ENCODE results near the gene CHST9. TPM values are rescaled to one million over a fixed set of nuclear protein-coding genes. Genes with fewer than 3 reads are reported as not detected.

Gene CHST9
- polyA plus RNA-seq, 3 donors: not detected

DNA sequence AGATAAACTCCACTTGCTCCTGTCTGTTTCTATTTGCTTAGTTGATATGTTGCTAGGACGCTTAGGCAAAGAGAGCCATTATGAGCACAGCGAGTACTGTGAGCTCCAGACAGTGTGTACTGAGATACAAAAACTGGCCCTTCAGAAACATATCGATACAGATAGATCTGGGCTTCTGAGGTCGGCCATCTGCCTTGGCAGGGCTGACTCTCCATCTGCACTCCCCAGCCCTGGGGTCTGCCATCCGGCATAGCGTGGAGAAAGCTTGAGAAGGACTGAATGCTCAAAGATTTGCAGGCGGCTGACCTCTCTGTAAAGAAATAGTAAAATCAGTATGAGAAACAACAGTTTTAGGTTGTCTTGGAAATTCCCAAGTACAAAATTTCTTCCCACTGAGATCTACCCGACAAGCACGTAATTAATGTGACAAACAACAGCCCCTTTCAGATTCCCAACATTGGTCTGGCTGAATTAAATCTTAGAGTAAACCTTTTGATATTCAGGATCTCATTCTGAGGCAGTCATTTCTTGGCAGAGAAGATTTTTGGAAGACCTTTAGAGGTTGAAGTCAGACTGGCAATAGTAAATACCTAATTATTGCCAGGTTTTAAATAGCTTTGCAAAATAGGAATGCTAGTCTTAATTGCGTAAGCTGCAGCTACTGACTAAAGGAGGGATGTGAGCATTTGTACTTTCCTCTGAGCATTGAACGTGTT is 127.4 kb downstream of the CHST9 start:
- no peak overlapping the region for H3K27ac ChIP-seq (ENCODE audit: low read depth in 1 of 2, low read length in 2 of 2)
- H3K27me3 ChIP-seq (ENCODE audit: control insufficient read depth in 2 of 2, insufficient read depth in 2 of 2, low read length in 2 of 2): no peaks in the 10 kb centered on the region
- H3K36me3 Mint-ChIP-seq: no peaks in the 10 kb centered on the region
- TF ChIP-seq, protein P1, sequence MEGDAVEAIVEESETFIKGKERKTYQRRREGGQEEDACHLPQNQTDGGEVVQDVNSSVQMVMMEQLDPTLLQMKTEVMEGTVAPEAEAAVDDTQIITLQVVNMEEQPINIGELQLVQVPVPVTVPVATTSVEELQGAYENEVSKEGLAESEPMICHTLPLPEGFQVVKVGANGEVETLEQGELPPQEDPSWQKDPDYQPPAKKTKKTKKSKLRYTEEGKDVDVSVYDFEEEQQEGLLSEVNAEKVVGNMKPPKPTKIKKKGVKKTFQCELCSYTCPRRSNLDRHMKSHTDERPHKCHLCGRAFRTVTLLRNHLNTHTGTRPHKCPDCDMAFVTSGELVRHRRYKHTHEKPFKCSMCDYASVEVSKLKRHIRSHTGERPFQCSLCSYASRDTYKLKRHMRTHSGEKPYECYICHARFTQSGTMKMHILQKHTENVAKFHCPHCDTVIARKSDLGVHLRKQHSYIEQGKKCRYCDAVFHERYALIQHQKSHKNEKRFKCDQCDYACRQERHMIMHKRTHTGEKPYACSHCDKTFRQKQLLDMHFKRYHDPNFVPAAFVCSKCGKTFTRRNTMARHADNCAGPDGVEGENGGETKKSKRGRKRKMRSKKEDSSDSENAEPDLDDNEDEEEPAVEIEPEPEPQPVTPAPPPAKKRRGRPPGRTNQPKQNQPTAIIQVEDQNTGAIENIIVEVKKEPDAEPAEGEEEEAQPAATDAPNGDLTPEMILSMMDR (IDR thresholded peaks at IDR 0.05): no peak
- H3K27ac Mint-ChIP-seq: no peak overlapping the region
- H3K4me2 ChIP-seq (replicated peaks; ENCODE audit: extremely low read depth, low read length, poor library complexity, severe bottlenecking): no peak overlapping the region
- H3K4me3 ChIP-seq (replicated peaks in 1 of 3; ENCODE audit: low read depth in 2 of 3, low read length in 3 of 3): no peak overlapping the region
- H3K4me3 Mint-ChIP-seq: no peak overlapping the region
- no peaks in the 10 kb centered on the region for H3K79me2 ChIP-seq (ENCODE audit: insufficient read depth, low read length)
- peaks cover 0 to 1% (median 0%) of the 10 kb centered on the region in 3 donors for H3K27me3 Mint-ChIP-seq (ENCODE audit: low read depth in 3 of 3)
- no peaks in the 10 kb centered on the region for H3K4me1 Mint-ChIP-seq
- H2AFZ ChIP-seq (ENCODE audit: insufficient read depth, low read depth, low read length, poor library complexity, severe bottlenecking): no peak overlapping the region
- H3K9me3 Mint-ChIP-seq: peaks cover 0 to 4% (median 1%) of the 10 kb centered on the region in 7 donors
- H3K4me1 ChIP-seq (ENCODE audit: control insufficient read depth in 1 of 2, insufficient read depth in 2 of 2, low read length in 2 of 2): no peaks in the 10 kb centered on the region
- H3K36me3 ChIP-seq (replicated peaks in 1 of 2; ENCODE audit: control insufficient read depth in 1 of 2, insufficient read depth in 2 of 2, low read length in 2 of 2): no peaks in the 10 kb centered on the region
- H3K9me3 ChIP-seq (replicated peaks in 1 of 2; ENCODE audit: control insufficient read depth in 1 of 2, insufficient read depth in 1 of 2, low read length in 2 of 2): no peaks in the 10 kb centered on the region
- 88% methylated on average over 5 of the region's 11 CpGs for WGBS (ENCODE audit: insufficient coverage)
- no peaks in the 10 kb centered on the region for H4K20me1 ChIP-seq (ENCODE audit: insufficient read depth, low read length)
- intact Hi-C loops (cut with micrococcal nuclease): no loop called here
- no peak overlapping the region for H3K9ac ChIP-seq (ENCODE audit: insufficient read depth, low read length, poor library complexity, severe bottlenecking)
- no peak for DNase-seq

DNA sequence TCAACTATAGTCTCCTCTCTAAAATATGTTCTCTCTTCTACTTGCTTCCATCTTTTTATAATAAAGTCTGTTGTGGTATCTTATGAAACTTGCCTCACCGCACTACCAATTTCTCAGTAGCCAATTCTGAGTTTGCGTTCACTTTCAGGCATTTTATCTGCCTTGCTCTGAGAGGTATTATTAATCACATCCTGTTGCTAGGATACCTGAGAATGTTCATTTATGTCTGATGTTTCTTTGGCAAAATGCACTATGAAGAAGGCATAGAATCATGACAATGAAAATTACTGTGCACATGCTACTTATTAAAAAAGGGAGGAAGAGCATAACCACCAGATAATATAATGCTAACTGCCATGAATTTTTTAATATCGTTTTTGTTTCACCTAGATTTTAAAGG is 130.2 kb downstream of the CHST9 start:
- H3K4me1 Mint-ChIP-seq: no peaks in the 10 kb centered on the region
- intact Hi-C loops (cut with micrococcal nuclease): no loop called here
- H3K36me3 ChIP-seq (replicated peaks in 1 of 2; ENCODE audit: control insufficient read depth in 1 of 2, insufficient read depth in 2 of 2, low read length in 2 of 2): no peaks in the 10 kb centered on the region
- no peaks in the 10 kb centered on the region for H3K27me3 ChIP-seq (ENCODE audit: control insufficient read depth in 2 of 2, insufficient read depth in 2 of 2, low read length in 2 of 2)
- TF ChIP-seq, protein P1 (IDR thresholded peaks at IDR 0.05): no peak
- no peak overlapping the region for H3K9ac ChIP-seq (ENCODE audit: insufficient read depth, low read length, poor library complexity, severe bottlenecking)
- H4K20me1 ChIP-seq (ENCODE audit: insufficient read depth, low read length): no peaks in the 10 kb centered on the region
- no CpG with 5 or more reads among the region's 3 CpGs for WGBS (ENCODE audit: insufficient coverage)
- H3K79me2 ChIP-seq (ENCODE audit: insufficient read depth, low read length): no peaks in the 10 kb centered on the region
- no peaks in the 10 kb centered on the region for H3K9me3 ChIP-seq (replicated peaks in 1 of 2; ENCODE audit: control insufficient read depth in 1 of 2, insufficient read depth in 1 of 2, low read length in 2 of 2)
- H3K4me2 ChIP-seq (replicated peaks; ENCODE audit: extremely low read depth, low read length, poor library complexity, severe bottlenecking): no peak overlapping the region
- no peak overlapping the region for H3K4me3 Mint-ChIP-seq
- H3K4me3 ChIP-seq (replicated peaks in 1 of 3; ENCODE audit: low read depth in 2 of 3, low read length in 3 of 3): no peak overlapping the region
- DNase-seq: no peak
- H3K27ac Mint-ChIP-seq: no peak overlapping the region
- no peak overlapping the region for H2AFZ ChIP-seq (ENCODE audit: insufficient read depth, low read depth, low read length, poor library complexity, severe bottlenecking)
- H3K27me3 Mint-ChIP-seq (ENCODE audit: low read depth in 3 of 3): no peaks in the 10 kb centered on the region
- H3K27ac ChIP-seq (ENCODE audit: low read depth in 1 of 2, low read length in 2 of 2): no peak overlapping the region
- H3K36me3 Mint-ChIP-seq: no peaks in the 10 kb centered on the region
- H3K9me3 Mint-ChIP-seq: peaks cover 0 to 7% (median 5%) of the 10 kb centered on the region in 7 donors
- no peaks in the 10 kb centered on the region for H3K4me1 ChIP-seq (ENCODE audit: control insufficient read depth in 1 of 2, insufficient read depth in 2 of 2, low read length in 2 of 2)
